Breast epithelium (tissue), 4 donors: ENCODE measurements around the gene PSAP. TPM values are rescaled to one million over a fixed set of nuclear protein-coding genes. Genes with fewer than 3 reads are reported as not detected.

Experiments used
- DNase-seq, 2 donors: peaks; one replicate each; pipeline ENCODE4 v3.0.0-alpha.2; 2019; ENCODE audit warnings: low spot score in 2 of 2
- H3K27ac ChIP-seq, 2 donors: fragments of 200-600 bp; sonication (generic) in 1 of 2; one replicate each; pipeline ENCODE4 v1.5.1; 2016 to 2019; ENCODE audit warnings: mild to moderate bottlenecking in 1 of 2
- H3K27me3 ChIP-seq, 2 donors: fragments of 200-600 bp; sonication (generic) in 1 of 2; one replicate each; pipeline versions ENCODE4 v1.5.1 to v1.6.0; 2017 to 2019; ENCODE audit warnings: control low read depth in 1 of 2, mild to moderate bottlenecking in 1 of 2
- H3K36me3 ChIP-seq: fragments of 200-600 bp; one replicate; pipeline ENCODE4 v1.5.1; 2019
- H3K4me1 ChIP-seq, 2 donors: fragments of 200-600 bp; sonication (generic); one replicate each; pipeline ENCODE4 v1.5.1; 2016 to 2019; ENCODE audit warnings: control low read depth in 1 of 2
- H3K4me3 ChIP-seq, 3 donors: fragments of 200-600 bp; sonication (generic); 1 replicate in 2 of 3; 2 replicates in 1 of 3; pipeline ENCODE4 v1.5.1; 2016 to 2019; ENCODE audit warnings: mild to moderate bottlenecking in 3 of 3, moderate library complexity in 2 of 3
- H3K9me3 ChIP-seq, 2 donors: fragments of 200-600 bp; sonication (generic) in 1 of 2; one replicate each; pipeline ENCODE4 v1.5.1; 2016 to 2019; ENCODE audit warnings: control low read depth in 1 of 2
- CTCF ChIP-seq, 3 donors: fragments of 450-650 bp; IDR thresholded peaks; one replicate each; pipeline ENCODE4 v1.5.1; 2016 to 2017; ENCODE audit warnings: antibody characterized with exemption in 3 of 3, mild to moderate bottlenecking in 3 of 3, moderate library complexity in 3 of 3
- POLR2A ChIP-seq: fragments of 450-650 bp; IDR thresholded peaks from one replicate; pipeline ENCODE4 v1.6.1; 2016; ENCODE audit warnings: antibody characterized with exemption, mild to moderate bottlenecking, moderate library complexity
- POLR2AphosphoS5 ChIP-seq, 3 donors: sonication (generic); formaldehyde crosslinking; IDR thresholded peaks; one replicate each; pipeline ENCODE4 v1.6.1; 2017; ENCODE audit warnings: antibody characterized with exemption in 3 of 3
- intact Hi-C: fragments of 100-400 bp; cut with DNase I; formaldehyde crosslinking; loops from one replicate; pipeline ENCODE4 v1.15.1; 2023; ENCODE audit warnings: low total_unique reads
- total RNA-seq, 3 donors: library from RNA; depleted of rRNA; stranded (reverse); fragments of >200 nt; gene quantifications; one replicate each; pipeline ENCODE4 v1.1.0, GENCODE V29; 2016

PSAP gene
- total RNA-seq, 3 donors from 2014 or later: 623 to 1,873 (median 945) TPM

GRCh38 chr10:71835671-71836595 is 15.1 kb downstream of the PSAP start:
- TF ChIP-seq CTCF (IDR thresholded peaks at IDR 0.05): no peak
- no peak for TF ChIP-seq POLR2A
- peak in 1 of 3 donors; percentile 39 for TF ChIP-seq POLR2AphosphoS5 (IDR thresholded peaks at IDR 0.05)
- peak overlapping the region; percentile 64 to 77 for H3K27ac ChIP-seq
- H3K4me3 ChIP-seq: peak overlapping the region in 1 of 3 donors; percentile 8
- intact Hi-C loops: no loop called here
- no peaks in the 10 kb centered on the region for H3K36me3 ChIP-seq
- no peaks in the 10 kb centered on the region for H3K9me3 ChIP-seq
- H3K4me1 ChIP-seq: peaks cover 11 to 33% of the 10 kb centered on the region in 2 donors
- H3K27me3 ChIP-seq: no peaks in the 10 kb centered on the region
- DNase-seq: peak in 1 of 2 donors; percentile 61

DNA sequence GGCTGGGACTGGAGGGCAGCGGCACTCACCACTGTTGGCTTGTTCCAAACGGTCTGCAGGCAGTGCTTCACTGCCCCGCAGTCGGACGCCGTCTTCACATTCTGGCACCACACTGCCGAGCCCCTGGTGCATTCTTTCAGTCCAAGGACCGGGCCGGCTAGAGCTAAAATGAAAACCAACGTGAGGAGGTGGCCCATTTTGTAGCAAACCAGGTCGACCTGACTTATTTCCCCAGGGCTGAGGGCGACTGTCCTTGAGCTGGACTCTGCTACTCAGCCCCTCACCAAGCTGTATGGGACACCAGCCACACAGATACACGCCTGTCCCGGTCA is 16.7 kb downstream of the PSAP start:
- no peaks in the 10 kb centered on the region for H3K27me3 ChIP-seq
- H3K27ac ChIP-seq: no peak overlapping the region
- H3K36me3 ChIP-seq: peaks cover 3% of the 10 kb centered on the region
- peaks cover 11 to 21% of the 10 kb centered on the region in 2 donors for H3K4me1 ChIP-seq
- no peak for TF ChIP-seq CTCF (IDR thresholded peaks at IDR 0.05)
- TF ChIP-seq POLR2AphosphoS5 (IDR thresholded peaks at IDR 0.05): no peak
- TF ChIP-seq POLR2A: no peak
- intact Hi-C loops: no loop called here
- H3K4me3 ChIP-seq: no peak overlapping the region
- DNase-seq: no peak
- H3K9me3 ChIP-seq: no peaks in the 10 kb centered on the region

GRCh38 chr10:71833451-71834342 is 17.4 kb downstream of the PSAP start:
- no peak for DNase-seq
- H3K27me3 ChIP-seq: no peaks in the 10 kb centered on the region
- H3K36me3 ChIP-seq: peaks cover 9% of the 10 kb centered on the region
- H3K9me3 ChIP-seq: no peaks in the 10 kb centered on the region
- no peak overlapping the region for H3K27ac ChIP-seq
- peaks cover 11 to 19% of the 10 kb centered on the region in 2 donors for H3K4me1 ChIP-seq
- no peak for TF ChIP-seq POLR2A
- no peak for TF ChIP-seq CTCF (IDR thresholded peaks at IDR 0.05)
- no peak for TF ChIP-seq POLR2AphosphoS5 (IDR thresholded peaks at IDR 0.05)
- intact Hi-C loops: no loop called here
- H3K4me3 ChIP-seq: no peak overlapping the region

DNA sequence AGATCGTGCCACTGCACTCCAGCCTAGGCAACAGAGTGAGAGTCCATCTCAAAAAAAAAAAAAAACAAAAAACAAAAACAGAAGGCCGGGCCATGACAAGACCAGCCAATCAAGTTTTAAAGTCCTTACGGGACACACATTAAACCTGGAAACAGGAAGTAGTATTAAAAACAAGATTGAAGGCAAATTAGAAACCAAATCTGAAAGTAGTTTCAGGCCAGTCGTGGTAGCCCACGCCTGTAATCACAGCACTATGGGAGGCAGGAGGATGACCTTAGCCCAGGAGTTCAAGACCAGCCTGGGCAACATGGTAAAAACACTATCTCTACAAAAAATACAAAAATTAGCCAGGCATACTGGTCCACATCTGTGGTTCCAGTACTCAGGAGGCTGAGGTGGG is 18.1 kb downstream of the PSAP start:
- Histone ChIP-seq H3K27me3 (no peaks in the 10 kb centered on the region), H3K9me3 (no peaks in the 10 kb centered on the region), H3K36me3 (peaks cover 12% of the 10 kb centered on the region), H3K4me3 (no peak overlapping the region), H3K4me1 (peaks cover 10 to 12% of the 10 kb centered on the region in 2 donors), H3K27ac (no peak overlapping the region)
- intact Hi-C loops: no loop called here
- no peak for DNase-seq
- TF ChIP-seq POLR2AphosphoS5 (IDR thresholded peaks at IDR 0.05) (no peak), CTCF (IDR thresholded peaks at IDR 0.05) (no peak), POLR2A (no peak)
